SK-N-MC (cell line): ENCODE data around the gene TCF3.

ENCODE experiments used
- EZH2 ChIP-seq: fragments of 200-600 bp; sonication (generic); IDR thresholded peaks from one replicate; pipeline ENCODE4 v1.6.1; 2017; ENCODE audit warnings: antibody characterized with exemption
- FOXP2 ChIP-seq: optimal IDR thresholded peaks from 2 replicates; pipeline ENCODE3; 2011; ENCODE audit warnings: mild to moderate bottlenecking, moderate library complexity; ENCODE audit not compliant: insufficient read depth; ENCODE audit errors: extremely low read length, control extremely low read depth
- POLR2AphosphoS5 ChIP-seq: IDR thresholded peaks from 2 replicates; pipeline ENCODE4 v1.6.1; 2012; ENCODE audit warnings: mild to moderate bottlenecking, low read depth, low read length, borderline replicate concordance

- no peak for TF ChIP-seq EZH2
- TF ChIP-seq POLR2AphosphoS5: no peak
- no peak for TF ChIP-seq FOXP2
Observed at GRCh38 chr19:1615156-1615765, 37.2 kb downstream of the TCF3 start.
